Colonic mucosa (tissue), 4 donors: ENCODE measurements around the gene CSF1R. TPM values are rescaled to one million over a fixed set of nuclear protein-coding genes. Genes with fewer than 3 reads are reported as not detected.

Source experiments
- DNase-seq: peaks from one replicate; pipeline ENCODE4 v3.0.0-alpha.2; 2020
- H3K27ac ChIP-seq: fragments of 200-600 bp; one replicate; pipeline ENCODE4 v1.8.0; 2021
- H3K27me3 ChIP-seq: fragments of 200-600 bp; one replicate; pipeline ENCODE4 v1.8.0; 2021
- H3K36me3 ChIP-seq: fragments of 200-600 bp; one replicate; pipeline ENCODE4 v1.8.0; 2021
- H3K4me1 ChIP-seq: fragments of 200-600 bp; one replicate; pipeline ENCODE4 v1.8.0; 2021; ENCODE audit warnings: mild to moderate bottlenecking
- H3K4me3 ChIP-seq: fragments of 200-600 bp; one replicate; pipeline ENCODE4 v1.8.0; 2021
- H3K9ac ChIP-seq, 2 donors: one replicate each; pipeline ENCODE4 v1.7.0; 2013; ENCODE audit warnings: control low read depth in 2 of 2, low read depth in 2 of 2, low read length in 2 of 2
- H3K9me3 ChIP-seq: fragments of 200-600 bp; one replicate; pipeline ENCODE4 v1.8.0; 2021
- intact Hi-C: fragments of 100-400 bp; cut with DNase I; formaldehyde crosslinking; loops from one replicate; pipeline ENCODE4 v1.14.1; 2022
- total RNA-seq, 2 donors: library from RNA; stranded (reverse); fragmentation: NEBNext Ultra II Directional in 1 of 2; extraction: Animal tissue kit (Norgen Biotek cat#: 25700) in 1 of 2; gene quantifications; one replicate each; pipeline ENCODE4 v1.2.1, GENCODE V29; 2021
- TF ChIP-seq, protein P1 (sequence below): fragments of 200-600 bp; IDR thresholded peaks from one replicate; pipeline ENCODE4 v1.8.0; 2022; ENCODE audit warnings: antibody characterized with exemption, mild to moderate bottlenecking
- donor health status: healthy.
- donor health status: DM: no; HTN: no; CAD: no.
- donor health status: DM: no; HTN: no; CAD: no.

The CSF1R gene
- total RNA-seq, 2 donors from 2014 or later = 7.2 to 26.1 TPM

DNA sequence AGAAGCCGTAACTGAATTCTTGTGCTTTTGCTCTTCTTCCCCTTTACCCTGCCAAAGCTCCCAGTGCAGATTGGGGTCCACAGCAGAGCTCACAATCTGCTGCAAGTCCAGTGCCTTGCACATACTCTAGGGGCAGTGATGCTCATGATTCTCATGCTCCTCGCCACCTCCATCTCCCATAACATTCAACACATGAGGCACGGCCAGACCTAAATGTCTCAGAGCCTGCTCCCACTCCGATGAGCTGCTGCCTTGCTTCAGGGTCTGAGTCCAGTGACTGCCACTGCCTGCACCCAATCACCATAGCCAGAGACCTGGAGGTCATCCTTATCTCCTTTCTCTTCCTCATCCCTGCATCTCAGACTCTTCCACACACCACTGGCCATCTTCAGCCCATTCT is 10.5 kb downstream of the CSF1R start:
- H3K4me3 ChIP-seq = no peak overlapping the region
- H3K27ac ChIP-seq = no peak overlapping the region
- no peaks in the 10 kb centered on the region for H3K27me3 ChIP-seq
- intact Hi-C loops = no loop called here
- no peaks in the 10 kb centered on the region for H3K4me1 ChIP-seq
- no peak overlapping the region for H3K9ac ChIP-seq
- H3K9me3 ChIP-seq = no peaks in the 10 kb centered on the region
- no peaks in the 10 kb centered on the region for H3K36me3 ChIP-seq
- TF ChIP-seq, protein P1, sequence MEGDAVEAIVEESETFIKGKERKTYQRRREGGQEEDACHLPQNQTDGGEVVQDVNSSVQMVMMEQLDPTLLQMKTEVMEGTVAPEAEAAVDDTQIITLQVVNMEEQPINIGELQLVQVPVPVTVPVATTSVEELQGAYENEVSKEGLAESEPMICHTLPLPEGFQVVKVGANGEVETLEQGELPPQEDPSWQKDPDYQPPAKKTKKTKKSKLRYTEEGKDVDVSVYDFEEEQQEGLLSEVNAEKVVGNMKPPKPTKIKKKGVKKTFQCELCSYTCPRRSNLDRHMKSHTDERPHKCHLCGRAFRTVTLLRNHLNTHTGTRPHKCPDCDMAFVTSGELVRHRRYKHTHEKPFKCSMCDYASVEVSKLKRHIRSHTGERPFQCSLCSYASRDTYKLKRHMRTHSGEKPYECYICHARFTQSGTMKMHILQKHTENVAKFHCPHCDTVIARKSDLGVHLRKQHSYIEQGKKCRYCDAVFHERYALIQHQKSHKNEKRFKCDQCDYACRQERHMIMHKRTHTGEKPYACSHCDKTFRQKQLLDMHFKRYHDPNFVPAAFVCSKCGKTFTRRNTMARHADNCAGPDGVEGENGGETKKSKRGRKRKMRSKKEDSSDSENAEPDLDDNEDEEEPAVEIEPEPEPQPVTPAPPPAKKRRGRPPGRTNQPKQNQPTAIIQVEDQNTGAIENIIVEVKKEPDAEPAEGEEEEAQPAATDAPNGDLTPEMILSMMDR = no peak
- DNase-seq = peak; percentile 10

DNA sequence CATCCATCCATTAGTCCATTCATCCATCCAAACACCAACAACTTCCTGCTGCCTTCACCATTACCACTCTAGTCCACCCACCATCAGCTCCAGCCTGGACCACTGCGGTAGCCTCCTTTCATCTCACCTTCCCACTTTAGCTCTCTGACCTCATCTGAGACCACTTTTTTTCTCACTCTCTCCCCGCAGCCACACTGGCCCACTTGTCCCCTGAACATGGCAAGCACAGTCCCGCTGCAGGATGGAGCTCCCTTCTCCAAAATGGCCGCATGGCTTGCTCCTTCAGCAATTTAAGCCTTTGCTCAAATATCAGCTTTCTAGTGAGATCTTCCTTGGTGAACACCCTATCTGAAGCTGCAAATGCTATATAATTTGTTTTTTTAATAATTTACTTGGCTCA is 11.1 kb downstream of the CSF1R start:
- TF ChIP-seq, protein P1 = no peak
- intact Hi-C loops = no loop called here
- DNase-seq = peak; percentile 5

DNA sequence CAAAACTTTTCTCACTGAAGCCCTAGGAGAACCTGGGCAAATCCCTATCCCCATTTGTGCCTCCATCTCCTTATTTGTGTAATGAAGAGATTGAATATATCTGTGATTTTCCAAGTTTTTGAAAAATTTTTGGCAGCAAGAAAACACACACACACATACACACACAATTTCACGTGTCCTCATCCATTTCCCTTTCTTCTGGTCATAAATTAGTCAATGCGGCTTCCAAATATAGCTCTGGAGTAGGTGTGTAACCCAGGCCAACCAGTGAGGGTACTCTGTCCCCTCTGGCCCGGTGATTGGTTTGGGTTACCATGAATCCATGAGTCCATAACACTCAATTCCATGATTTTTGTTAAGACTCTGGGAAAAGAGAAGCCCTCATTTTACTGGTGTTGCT is 12.7 kb downstream of the CSF1R start:
- no peak for DNase-seq
- Histone ChIP-seq H3K4me3 (no peak overlapping the region), H3K9me3 (no peaks in the 10 kb centered on the region), H3K36me3 (no peaks in the 10 kb centered on the region), H3K4me1 (no peaks in the 10 kb centered on the region), H3K27ac (no peak overlapping the region), H3K27me3 (no peaks in the 10 kb centered on the region), H3K9ac (no peak overlapping the region)
- TF ChIP-seq, protein P1 = no peak
- intact Hi-C loops = no loop called here

More for the DNA sequence above, 11.1 kb downstream of the CSF1R start:
- Histone ChIP-seq H3K4me1 (no peaks in the 10 kb centered on the region), H3K4me3 (no peak overlapping the region), H3K9me3 (no peaks in the 10 kb centered on the region), H3K27ac (no peak overlapping the region), H3K9ac (no peak overlapping the region), H3K36me3 (no peaks in the 10 kb centered on the region), H3K27me3 (no peaks in the 10 kb centered on the region)

DNA sequence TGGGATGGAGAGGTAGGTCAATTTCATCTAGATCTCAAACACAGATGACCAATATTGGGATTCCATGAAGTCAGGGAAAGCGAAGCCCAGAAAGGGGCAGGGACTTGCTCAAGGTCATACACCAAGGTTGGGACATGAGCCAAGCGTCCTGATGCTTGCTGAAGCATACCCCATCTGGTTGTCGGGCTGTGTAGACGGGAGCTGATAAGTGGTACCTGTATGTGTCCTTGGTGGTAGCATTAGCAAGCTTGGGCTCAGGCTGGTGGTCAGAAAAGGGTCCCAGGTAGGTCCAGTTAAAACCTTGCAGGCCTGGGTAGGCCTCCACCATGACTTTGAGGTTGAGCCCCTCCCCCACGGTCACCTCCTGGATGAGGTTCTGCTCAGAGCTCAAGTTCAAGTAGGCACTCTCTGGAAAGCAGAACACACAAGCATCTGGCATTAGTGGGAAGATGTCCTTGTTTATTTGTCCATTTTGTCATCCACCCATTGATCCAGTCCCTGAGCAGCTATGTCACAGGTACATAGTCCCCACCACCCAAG is 13.2 kb downstream of the CSF1R start:
- DNase-seq = no peak

DNA sequence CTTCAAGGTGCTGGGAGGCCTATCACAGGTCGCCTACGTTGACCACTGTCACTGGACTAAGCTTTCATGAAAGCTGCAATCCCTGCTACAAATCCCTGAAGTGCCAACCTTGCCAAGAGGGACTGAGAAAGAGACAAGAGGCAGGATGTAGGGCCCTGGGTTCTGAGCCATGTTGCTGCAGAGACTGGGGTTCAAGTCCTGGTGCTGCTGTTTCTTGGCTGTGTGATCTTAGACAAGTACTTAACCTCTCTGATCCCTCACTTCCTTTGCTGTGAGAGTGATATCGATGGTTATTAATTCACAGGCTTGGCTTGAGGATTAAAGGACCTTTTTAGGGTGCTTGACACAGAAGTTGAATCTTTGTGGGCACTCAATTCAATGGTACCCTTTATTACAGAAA is 15.5 kb downstream of the CSF1R start:
- DNase-seq = no peak
- intact Hi-C loops = no loop called here

More for the DNA sequence above, 13.2 kb downstream of the CSF1R start:
- TF ChIP-seq, protein P1 = no peak
- no peak overlapping the region for H3K9ac ChIP-seq
- no peaks in the 10 kb centered on the region for H3K27me3 ChIP-seq
- H3K4me3 ChIP-seq = no peak overlapping the region
- no peak overlapping the region for H3K27ac ChIP-seq
- intact Hi-C loops = no loop called here
- no peaks in the 10 kb centered on the region for H3K9me3 ChIP-seq
- H3K36me3 ChIP-seq = no peaks in the 10 kb centered on the region
- no peaks in the 10 kb centered on the region for H3K4me1 ChIP-seq

More for the DNA sequence above, 15.5 kb downstream of the CSF1R start:
- no peak overlapping the region for H3K9ac ChIP-seq
- H3K4me3 ChIP-seq = no peak overlapping the region
- no peaks in the 10 kb centered on the region for H3K9me3 ChIP-seq
- TF ChIP-seq, protein P1 = no peak
- H3K27ac ChIP-seq = no peak overlapping the region
- no peaks in the 10 kb centered on the region for H3K4me1 ChIP-seq
- H3K27me3 ChIP-seq = no peaks in the 10 kb centered on the region
- no peaks in the 10 kb centered on the region for H3K36me3 ChIP-seq
